Gastrocnemius medialis (tissue), 4 donors: ENCODE data around the gene HPCAL1. TPM values are rescaled to one million over a fixed set of nuclear protein-coding genes. Genes with fewer than 3 reads are reported as not detected.

Experiments used
- ATAC-seq, 2 donors: fragments of 150-250 bp; one replicate each; pipeline ENCODE4 v1.9.1; 2016
- DNase-seq, 2 donors: peaks; one replicate each; pipeline ENCODE4 v3.0.0-alpha.2; 2019
- H3K27ac ChIP-seq, 4 donors: fragments of 200-600 bp; sonication (generic); 1 replicate in 1 of 4; 2 replicates in 3 of 4; pipeline ENCODE4 v1.5.1; 2016 to 2018; ENCODE audit warnings: mild to moderate bottlenecking in 2 of 4, moderate library complexity in 1 of 4
- H3K27me3 ChIP-seq, 3 donors: fragments of 200-600 bp; sonication (generic) in 2 of 3; 1 replicate in 1 of 3; 2 replicates in 2 of 3; pipeline versions ENCODE4 v1.5.1 to v1.6.0; 2016 to 2019; ENCODE audit warnings: mild to moderate bottlenecking in 1 of 3, moderate library complexity in 1 of 3
- H3K36me3 ChIP-seq, 2 donors: fragments of 200-600 bp; sonication (generic) in 1 of 2; one replicate each; pipeline ENCODE4 v1.5.1; 2017 to 2018
- H3K4me1 ChIP-seq, 2 donors: fragments of 200-600 bp; sonication (generic) in 1 of 2; one replicate each; pipeline ENCODE4 v1.5.1; 2016 to 2017; ENCODE audit warnings: mild to moderate bottlenecking in 2 of 2
- H3K4me3 ChIP-seq, 4 donors: fragments of 200-600 bp; sonication (generic) in 3 of 4; 1 replicate in 1 of 4; 2 replicates in 3 of 4; pipeline ENCODE4 v1.5.1; 2016 to 2019; ENCODE audit warnings: mild to moderate bottlenecking in 2 of 4
- H3K9me3 ChIP-seq, 3 donors: fragments of 200-600 bp; sonication (generic) in 2 of 3; 1 replicate in 1 of 3; 2 replicates in 2 of 3; pipeline ENCODE4 v1.5.1; 2016 to 2019
- POLR2A ChIP-seq, 2 donors: fragments of 450-650 bp; IDR thresholded peaks; one replicate each; pipeline ENCODE4 v1.6.1; 2017; ENCODE audit warnings: antibody characterized with exemption in 2 of 2, mild to moderate bottlenecking in 2 of 2, moderate library complexity in 2 of 2
- in situ Hi-C, 4 donors: fragments of 200-750 bp; cut with MboI; loops; one replicate each; pipeline versions ENCODE4 v1.15.0 to v1.8.0; 2017; ENCODE audit warnings: low sequenced_read_pairs in 4 of 4
- intact Hi-C: fragments of 100-400 bp; cut with DNase I; formaldehyde crosslinking; loops from one replicate; pipeline ENCODE4 v1.15.1; 2023; ENCODE audit warnings: low total_unique reads
- total RNA-seq, 4 donors: library from RNA; depleted of rRNA; stranded (reverse); fragments of >200 nt; gene quantifications; one replicate each; pipeline versions ENCODE4 v1.1.0 to v1.2.3, GENCODE V29; 2016
- TF ChIP-seq, protein P1 (sequence below), 5 experiments: fragments of 450-650 bp in 3 of 5; fragments of 200-600 bp in 2 of 5; sonication (generic) in 2 of 5; IDR thresholded peaks in 4 of 5; conservative IDR thresholded peaks in 1 of 5; 1 replicate in 4 of 5; 2 replicates in 1 of 5; pipeline ENCODE4 v1.5.1; 2016 to 2019; ENCODE audit warnings: antibody characterized with exemption in 5 of 5, mild to moderate bottlenecking in 3 of 5, moderate library complexity in 3 of 5

Gene HPCAL1
- total RNA-seq, 4 donors from 2014 or later, result 29.0 to 45.5 (median 34.5) TPM

DNA sequence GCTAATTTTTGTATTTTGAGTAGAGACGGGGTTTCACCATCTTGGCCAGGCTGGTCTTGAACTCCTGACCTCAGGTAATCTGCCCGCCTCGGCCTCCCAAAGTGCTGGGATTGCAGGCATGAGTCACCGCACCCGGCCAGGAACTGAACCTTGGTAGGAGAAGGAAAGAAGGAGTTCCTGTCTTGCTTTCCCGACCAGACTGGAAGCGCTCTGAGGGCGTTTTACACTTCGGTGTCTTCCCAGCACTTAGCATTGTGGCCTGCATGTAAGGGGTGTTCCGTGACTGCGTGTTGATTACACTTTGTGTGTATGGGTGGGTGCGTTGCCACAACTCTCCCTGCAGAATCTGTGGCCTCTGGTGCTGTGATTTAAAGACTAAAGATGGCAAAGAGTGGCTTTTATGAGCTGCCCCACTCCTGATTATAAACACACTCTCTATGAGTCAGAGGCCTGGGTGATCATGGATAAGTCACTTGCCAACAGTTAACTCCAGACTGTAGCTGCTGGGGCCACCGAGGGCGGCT, 99.4 kb downstream of the HPCAL1 start:
- Histone ChIP-seq H3K4me3 (no peak overlapping the region), H3K4me1 (peaks cover 31 to 48% of the 10 kb centered on the region in 2 donors), H3K9me3 (no peaks in the 10 kb centered on the region), H3K36me3 (no peaks in the 10 kb centered on the region), H3K27ac (peak overlapping the region in 3 of 4 donors; percentile 55 to 59 (median 58)), H3K27me3 (no peaks in the 10 kb centered on the region)
- intact Hi-C loops, result no loop called here
- ATAC-seq (no peak), DNase-seq (no peak)
- in situ Hi-C loops, result loop anchor here in 1 of 4 donors (10.0 kb wide), 1 partner anchor 277 kb away; the partner anchor contains the start of gene RRM2
- TF ChIP-seq POLR2A (IDR thresholded peaks at IDR 0.05), result no peak
- TF ChIP-seq, protein P1, sequence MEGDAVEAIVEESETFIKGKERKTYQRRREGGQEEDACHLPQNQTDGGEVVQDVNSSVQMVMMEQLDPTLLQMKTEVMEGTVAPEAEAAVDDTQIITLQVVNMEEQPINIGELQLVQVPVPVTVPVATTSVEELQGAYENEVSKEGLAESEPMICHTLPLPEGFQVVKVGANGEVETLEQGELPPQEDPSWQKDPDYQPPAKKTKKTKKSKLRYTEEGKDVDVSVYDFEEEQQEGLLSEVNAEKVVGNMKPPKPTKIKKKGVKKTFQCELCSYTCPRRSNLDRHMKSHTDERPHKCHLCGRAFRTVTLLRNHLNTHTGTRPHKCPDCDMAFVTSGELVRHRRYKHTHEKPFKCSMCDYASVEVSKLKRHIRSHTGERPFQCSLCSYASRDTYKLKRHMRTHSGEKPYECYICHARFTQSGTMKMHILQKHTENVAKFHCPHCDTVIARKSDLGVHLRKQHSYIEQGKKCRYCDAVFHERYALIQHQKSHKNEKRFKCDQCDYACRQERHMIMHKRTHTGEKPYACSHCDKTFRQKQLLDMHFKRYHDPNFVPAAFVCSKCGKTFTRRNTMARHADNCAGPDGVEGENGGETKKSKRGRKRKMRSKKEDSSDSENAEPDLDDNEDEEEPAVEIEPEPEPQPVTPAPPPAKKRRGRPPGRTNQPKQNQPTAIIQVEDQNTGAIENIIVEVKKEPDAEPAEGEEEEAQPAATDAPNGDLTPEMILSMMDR (IDR thresholded peaks at IDR 0.05 in 4 of 5, conservative IDR thresholded peaks at IDR 0.05 in 1 of 5), result no peak

DNA sequence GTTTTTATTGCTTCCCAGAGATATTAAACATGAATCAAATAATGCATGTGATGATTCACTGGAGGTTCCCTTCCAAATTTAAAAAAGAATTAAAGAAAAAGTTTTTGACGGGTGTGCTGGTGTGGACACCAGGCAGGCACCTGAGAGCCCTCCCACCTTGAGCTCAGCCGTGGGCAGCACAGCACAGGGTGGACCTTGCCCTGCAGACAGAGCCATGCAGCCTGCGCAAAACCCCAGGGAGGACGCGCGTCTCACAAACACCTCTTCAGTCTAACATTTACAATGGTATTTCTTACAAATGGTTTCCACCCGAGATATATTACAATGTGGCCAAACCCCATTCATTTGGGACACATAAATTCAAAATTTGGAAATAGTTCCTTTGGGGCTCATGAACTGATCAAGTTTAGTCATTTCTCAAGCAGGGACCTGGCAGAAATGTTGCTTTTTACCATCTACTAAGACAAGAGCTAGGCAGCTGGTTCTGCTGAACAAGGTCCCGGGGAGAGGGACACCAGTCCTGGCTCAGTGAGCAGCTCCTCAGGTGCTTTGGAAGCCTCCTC, 100.0 kb downstream of the HPCAL1 start:
- ATAC-seq (no peak), DNase-seq (no peak)
- Histone ChIP-seq H3K27ac (peak overlapping the region in 1 of 4 donors; percentile 55), H3K9me3 (no peaks in the 10 kb centered on the region), H3K4me1 (peaks cover 37 to 54% of the 10 kb centered on the region in 2 donors), H3K36me3 (no peaks in the 10 kb centered on the region), H3K27me3 (no peaks in the 10 kb centered on the region), H3K4me3 (no peak overlapping the region)
- intact Hi-C loops (no loop called here), in situ Hi-C loops (loop anchor here in 1 of 4 donors (10.0 kb wide), 1 partner anchor 278 kb away; the partner anchor contains the start of gene RRM2)
- TF ChIP-seq, protein P1 (IDR thresholded peaks at IDR 0.05 in 4 of 5, conservative IDR thresholded peaks at IDR 0.05 in 1 of 5), result no peak
- TF ChIP-seq POLR2A (IDR thresholded peaks at IDR 0.05), result no peak

DNA sequence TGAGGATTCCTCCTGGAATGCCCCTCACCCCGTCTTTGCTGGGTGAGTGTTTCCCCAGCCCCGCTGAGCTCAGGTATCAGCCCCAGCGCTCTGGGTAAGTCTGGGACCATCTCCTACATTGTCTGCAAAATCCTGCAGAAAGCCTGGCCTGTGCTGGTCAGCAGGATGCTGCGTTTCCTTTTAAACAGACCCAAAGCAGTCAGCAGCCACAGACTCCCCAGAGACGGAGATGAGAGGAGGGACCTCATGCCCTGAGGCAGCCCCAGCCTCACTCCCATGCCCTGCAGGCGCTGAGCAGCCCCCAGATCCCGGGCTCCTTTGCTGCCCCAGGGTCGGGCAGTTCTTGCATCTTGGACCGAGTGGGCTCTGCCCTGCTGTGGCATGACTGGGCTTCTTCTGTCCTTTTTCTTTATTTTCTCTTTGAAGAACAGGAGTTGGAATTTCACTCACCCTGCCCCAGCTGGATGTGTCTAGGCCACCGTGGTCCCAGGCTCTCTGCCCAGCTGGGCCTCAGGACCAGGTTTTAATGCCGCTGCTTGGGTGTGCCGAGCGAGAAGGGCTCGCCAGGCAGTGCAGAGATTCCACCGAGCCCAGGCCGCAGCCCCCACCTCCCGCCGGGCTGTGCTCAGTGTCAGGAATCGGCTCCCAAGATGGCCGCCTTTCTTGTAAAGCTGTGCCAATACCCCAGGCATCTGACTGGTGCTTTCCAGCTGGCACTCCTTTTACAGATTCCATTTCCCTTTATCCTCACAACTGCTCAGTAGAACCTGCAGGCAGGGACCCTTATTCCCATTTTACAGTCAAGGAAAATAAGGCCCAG, 101.8 kb downstream of the HPCAL1 start:
- H3K36me3 ChIP-seq, result no peaks in the 10 kb centered on the region
- peak overlapping the region; percentile 66 to 88 (median 81) for H3K27ac ChIP-seq
- intact Hi-C loops (loop anchor here (1.0 to 5.0 kb wide), 4 partner anchors 44 to 284 kb away; partner anchors contain the start of genes HPCAL1 and ODC1), in situ Hi-C loops (loop anchor here in 1 of 4 donors (10.0 kb wide), 1 partner anchor 280 kb away; the partner anchor contains the start of gene RRM2)
- no peak for DNase-seq
- peaks cover 53 to 70% of the 10 kb centered on the region in 2 donors for H3K4me1 ChIP-seq
- H3K4me3 ChIP-seq, result peak overlapping the region in 2 of 4 donors; percentile 13 to 34
- TF ChIP-seq POLR2A (IDR thresholded peaks at IDR 0.05), result no peak
- TF ChIP-seq, protein P1 (IDR thresholded peaks at IDR 0.05 in 4 of 5, conservative IDR thresholded peaks at IDR 0.05 in 1 of 5), result no peak
- H3K9me3 ChIP-seq, result no peaks in the 10 kb centered on the region
- peak; percentile 22 to 37 for ATAC-seq
- H3K27me3 ChIP-seq, result no peaks in the 10 kb centered on the region

DNA sequence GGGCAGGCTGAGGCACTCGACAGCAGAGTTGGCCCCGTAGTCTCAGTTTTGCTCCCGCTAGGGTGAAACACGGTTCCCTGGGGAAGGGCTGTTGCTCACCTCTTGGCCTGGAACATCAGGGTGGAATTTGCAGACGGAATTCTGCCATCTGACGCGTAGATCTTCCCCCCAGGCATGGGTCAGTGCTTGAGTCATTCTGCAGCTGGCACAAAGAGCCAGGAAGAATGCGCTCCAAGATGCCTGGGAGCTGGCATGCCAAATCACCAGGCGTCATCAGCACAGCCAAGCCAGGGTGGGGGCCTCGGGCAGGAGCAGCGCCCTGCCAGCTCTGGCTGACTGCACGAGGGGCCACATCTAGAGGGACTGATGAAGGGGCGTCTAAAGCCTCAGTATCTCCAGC, 102.7 kb downstream of the HPCAL1 start:
- intact Hi-C loops, result loop anchor here (1.0 to 5.0 kb wide), 4 partner anchors 43 to 285 kb away; partner anchors contain the start of genes HPCAL1 and ODC1
- ATAC-seq (peak; percentile 74 to 77), DNase-seq (peak; percentile 79 to 90)
- in situ Hi-C loops, result loop anchor here in 1 of 4 donors (10.0 kb wide), 1 partner anchor 281 kb away; the partner anchor contains the start of gene RRM2
- H3K27me3 ChIP-seq, result no peaks in the 10 kb centered on the region
- TF ChIP-seq, protein P1 (IDR thresholded peaks at IDR 0.05 in 4 of 5, conservative IDR thresholded peaks at IDR 0.05 in 1 of 5), result no peak
- TF ChIP-seq POLR2A (IDR thresholded peaks at IDR 0.05), result no peak
- peak overlapping the region; percentile 66 to 88 (median 81) for H3K27ac ChIP-seq
- H3K9me3 ChIP-seq, result no peaks in the 10 kb centered on the region
- peak overlapping the region; percentile 11 to 34 (median 14) for H3K4me3 ChIP-seq
- no peaks in the 10 kb centered on the region for H3K36me3 ChIP-seq
- peaks cover 53 to 68% of the 10 kb centered on the region in 2 donors for H3K4me1 ChIP-seq
